Measurements from ENCODE around the gene PCDH9.

- TF ChIP-seq POLR2AphosphoS5 (IDR thresholded peaks at IDR 0.05; ENCODE audit: low read depth) (no peak), EZH2phosphoT487 (IDR thresholded peaks at IDR 0.05; ENCODE audit: unreplicated experiment) (no peak), CTCF (conservative IDR thresholded peaks at IDR 0.05; ENCODE audit: low read depth in 2 of 2) (no peak), JUNB (IDR thresholded peaks at IDR 0.05; ENCODE audit: unreplicated experiment) (no peak), EZH2 (IDR thresholded peaks at IDR 0.05; ENCODE audit: low read depth, unreplicated experiment) (no peak), REST (IDR thresholded peaks at IDR 0.05; ENCODE audit: unreplicated experiment) (no peak), STAT1 (IDR thresholded peaks at IDR 0.05; ENCODE audit: unreplicated experiment) (no peak), ZNF114 (CRISPR knock-in tag; IDR thresholded peaks at IDR 0.05) (no peak), ZNF462 (CRISPR knock-in tag; IDR thresholded peaks at IDR 0.05) (no peak), CREB1 (CRISPR knock-in tag; IDR thresholded peaks at IDR 0.05; ENCODE audit: low read depth) (no peak), NANOG (IDR thresholded peaks at IDR 0.05; ENCODE audit: borderline replicate concordance) (no peak), ZNF331 (CRISPR knock-in tag; IDR thresholded peaks at IDR 0.05; ENCODE audit: low read depth) (no peak)
- TF ChIP-seq, protein P1, sequence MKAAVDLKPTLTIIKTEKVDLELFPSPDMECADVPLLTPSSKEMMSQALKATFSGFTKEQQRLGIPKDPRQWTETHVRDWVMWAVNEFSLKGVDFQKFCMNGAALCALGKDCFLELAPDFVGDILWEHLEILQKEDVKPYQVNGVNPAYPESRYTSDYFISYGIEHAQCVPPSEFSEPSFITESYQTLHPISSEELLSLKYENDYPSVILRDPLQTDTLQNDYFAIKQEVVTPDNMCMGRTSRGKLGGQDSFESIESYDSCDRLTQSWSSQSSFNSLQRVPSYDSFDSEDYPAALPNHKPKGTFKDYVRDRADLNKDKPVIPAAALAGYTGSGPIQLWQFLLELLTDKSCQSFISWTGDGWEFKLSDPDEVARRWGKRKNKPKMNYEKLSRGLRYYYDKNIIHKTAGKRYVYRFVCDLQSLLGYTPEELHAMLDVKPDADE (IDR thresholded peaks at IDR 0.05), result no peak
Measured at GRCh38 chr13:67017276-67017675, 212.9 kb downstream of the PCDH9 start.

Measured in GM23338 (cell line).